Glutamatergic neuron (in vitro differentiated cells): Measurements from ENCODE around the gene ITPKB. TPM values are rescaled to one million over a fixed set of nuclear protein-coding genes. Genes with fewer than 3 reads are reported as not detected.
"Not testable (repeated sequence)": the region's sequence is repeated elsewhere in the genome, so short reads cannot be mapped to it uniquely, and the experiment has no call there.

Experiments used
- DNase-seq: peaks from one replicate; pipeline ENCODE4 v3.0.0; 2022
- H3K27ac Mint-ChIP-seq: one replicate; pipeline ENCODE4 v1.8.0; 2020; ENCODE audit warnings: mild to moderate bottlenecking, mixed read lengths, inconsistent platforms; ENCODE audit not compliant: unreplicated experiment
- H3K27me3 Mint-ChIP-seq: one replicate; pipeline ENCODE4 v1.8.0; 2020; ENCODE audit warnings: mild to moderate bottlenecking, moderate library complexity, mixed read lengths, inconsistent platforms; ENCODE audit not compliant: unreplicated experiment
- H3K36me3 Mint-ChIP-seq: one replicate; pipeline ENCODE4 v1.8.0; 2020; ENCODE audit warnings: mild to moderate bottlenecking, mixed read lengths, inconsistent platforms; ENCODE audit not compliant: unreplicated experiment
- H3K4me1 Mint-ChIP-seq: one replicate; pipeline ENCODE4 v1.8.0; 2020; ENCODE audit warnings: mild to moderate bottlenecking, low read depth, mixed read lengths, inconsistent platforms; ENCODE audit not compliant: unreplicated experiment
- H3K4me3 Mint-ChIP-seq: one replicate; pipeline ENCODE4 v1.8.0; 2020; ENCODE audit warnings: mild to moderate bottlenecking, mixed read lengths, inconsistent platforms; ENCODE audit not compliant: unreplicated experiment
- H3K9me3 Mint-ChIP-seq: one replicate; pipeline ENCODE4 v1.8.0; 2020; ENCODE audit warnings: mild to moderate bottlenecking, moderate library complexity, mixed read lengths, inconsistent platforms; ENCODE audit not compliant: unreplicated experiment
- CTCF ChIP-seq: fragments of 200-600 bp; sonication (generic); IDR thresholded peaks from one replicate; pipeline ENCODE4 v1.5.0; 2021; ENCODE audit not compliant: partially characterized antibody, unreplicated experiment
- total RNA-seq: library from RNA; stranded (reverse); fragmentation: NEBNext Ultra II Directional; extraction: Animal tissue kit (Norgen Biotek cat#: 25700); gene quantifications from one replicate; pipeline ENCODE4 v1.2.1, GENCODE V29; 2021; ENCODE audit not compliant: unreplicated experiment

Gene ITPKB
- total RNA-seq, 1 donor from 2014 or later: 0.34 TPM

GRCh38 chr1:226599636-226600238, 139.3 kb downstream of the ITPKB start:
- TF ChIP-seq CTCF: no peak
- peaks cover 10% of the 10 kb centered on the region for H3K36me3 Mint-ChIP-seq
- H3K4me1 Mint-ChIP-seq: peaks cover 4% of the 10 kb centered on the region
- DNase-seq: no peak
- H3K4me3 Mint-ChIP-seq: no peak overlapping the region
- H3K27me3 Mint-ChIP-seq: peaks cover 4% of the 10 kb centered on the region
- H3K27ac Mint-ChIP-seq: no peak overlapping the region
- H3K9me3 Mint-ChIP-seq: peaks cover 4% of the 10 kb centered on the region

GRCh38 chr1:226598955-226599354, 140.1 kb downstream of the ITPKB start:
- H3K36me3 Mint-ChIP-seq: peaks cover 16% of the 10 kb centered on the region

GRCh38 chr1:226598455-226598849, 140.6 kb downstream of the ITPKB start:
- Mint-ChIP-seq H3K27ac (no peak overlapping the region), H3K9me3 (peaks cover 7% of the 10 kb centered on the region), H3K4me1 (peaks cover 4% of the 10 kb centered on the region), H3K36me3 (peaks cover 18% of the 10 kb centered on the region), H3K27me3 (peaks cover 8% of the 10 kb centered on the region), H3K4me3 (no peak overlapping the region)
- DNase-seq: no peak
- no peak for TF ChIP-seq CTCF

More at GRCh38 chr1:226598955-226599354, 140.1 kb downstream of the ITPKB start:
- H3K9me3 Mint-ChIP-seq, H3K27ac Mint-ChIP-seq, H3K4me3 Mint-ChIP-seq, H3K4me1 Mint-ChIP-seq, DNase-seq, H3K27me3 Mint-ChIP-seq: not testable (repeated sequence)

GRCh38 chr1:226597616-226598454, 141.2 kb downstream of the ITPKB start:
- no peak for DNase-seq
- H3K36me3 Mint-ChIP-seq: peaks cover 18% of the 10 kb centered on the region
- H3K4me1 Mint-ChIP-seq: peaks cover 4% of the 10 kb centered on the region
- no peak overlapping the region for H3K4me3 Mint-ChIP-seq
- H3K27me3 Mint-ChIP-seq: peaks cover 10% of the 10 kb centered on the region
- peaks cover 4% of the 10 kb centered on the region for H3K9me3 Mint-ChIP-seq
- no peak for TF ChIP-seq CTCF
- H3K27ac Mint-ChIP-seq: no peak overlapping the region

- H3K4me1 Mint-ChIP-seq: peaks cover 3% of the 10 kb centered on the region
- H3K27ac Mint-ChIP-seq: no peak overlapping the region
- peaks cover 4% of the 10 kb centered on the region for H3K9me3 Mint-ChIP-seq
- no peak overlapping the region for H3K4me3 Mint-ChIP-seq
- no peak for DNase-seq
- peaks cover 10% of the 10 kb centered on the region for H3K27me3 Mint-ChIP-seq
- TF ChIP-seq CTCF: no peak
- peaks cover 18% of the 10 kb centered on the region for H3K36me3 Mint-ChIP-seq
Observed at GRCh38 chr1:226596531-226597165, 142.4 kb downstream of the ITPKB start.
